22Rv1 (cell line): Measurements from ENCODE around the gene LRRTM4.

Experiments
- CTCF ChIP-seq: fragments of 450-650 bp; IDR thresholded peaks from 2 replicates; pipeline ENCODE4 v1.5.1; 2017; ENCODE audit warnings: mild to moderate bottlenecking
- ZFX ChIP-seq: fragments of 450-650 bp; IDR thresholded peaks from 2 replicates; pipeline ENCODE4 v1.6.1; 2017; ENCODE audit warnings: antibody characterized with exemption, borderline replicate concordance

DNA sequence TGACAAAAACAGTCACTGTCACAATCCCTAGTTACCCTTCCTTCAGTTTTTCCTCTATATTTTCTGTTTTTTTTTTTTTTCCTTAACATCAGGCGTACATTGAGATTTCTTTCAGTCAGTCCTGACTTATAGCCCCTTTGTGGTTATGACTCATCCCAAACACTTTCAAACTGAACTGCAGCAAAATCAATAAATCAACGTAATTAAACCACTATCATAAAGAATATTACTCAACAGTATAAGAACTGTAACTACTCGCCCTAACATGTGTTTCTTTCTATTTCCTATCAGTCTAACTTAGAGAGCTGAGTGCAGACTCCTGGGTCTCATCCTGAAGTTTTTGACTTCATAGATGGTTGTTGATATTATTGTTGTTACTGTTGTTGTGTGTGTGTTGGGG lies 523.5 kb downstream of the LRRTM4 start:
- TF ChIP-seq CTCF (no peak), ZFX (no peak)
